RWPE1 (cell line): ENCODE results near the gene MYO7A.

Source experiments
- CTCF ChIA-PET: fragments of 350-600 bp; sonication (Branson Sonifier 250); formaldehyde crosslinking; extraction: SDS; loops from one replicate; lab custom pipeline; 2021; lab: Yijun Ruan, JAX
- POLR2A ChIA-PET: fragments of 400-600 bp; formaldehyde crosslinking; extraction: SDS; loops from one replicate; lab custom pipeline; 2020; ENCODE audit warnings: antibody characterized with exemption; ENCODE audit not compliant: low non-redundant PET; lab: Yijun Ruan, JAX
- DNase-seq: peaks from one replicate; pipeline ENCODE4 v3.0.0; 2012; ENCODE audit warnings: low spot score
- H3K27ac ChIP-seq: fragments of 450-650 bp; 2 replicates; pipeline ENCODE4 v1.5.1; 2017
- TF ChIP-seq, protein P1 (sequence below): fragments of 450-650 bp; conservative IDR thresholded peaks from 2 replicates; pipeline ENCODE4 v1.5.1; 2017; ENCODE audit warnings: low read depth, mild to moderate bottlenecking

Gene MYO7A

GRCh38 chr11:77181226-77181625 lies 53.2 kb downstream of the MYO7A start:
- TF ChIP-seq, protein P1, sequence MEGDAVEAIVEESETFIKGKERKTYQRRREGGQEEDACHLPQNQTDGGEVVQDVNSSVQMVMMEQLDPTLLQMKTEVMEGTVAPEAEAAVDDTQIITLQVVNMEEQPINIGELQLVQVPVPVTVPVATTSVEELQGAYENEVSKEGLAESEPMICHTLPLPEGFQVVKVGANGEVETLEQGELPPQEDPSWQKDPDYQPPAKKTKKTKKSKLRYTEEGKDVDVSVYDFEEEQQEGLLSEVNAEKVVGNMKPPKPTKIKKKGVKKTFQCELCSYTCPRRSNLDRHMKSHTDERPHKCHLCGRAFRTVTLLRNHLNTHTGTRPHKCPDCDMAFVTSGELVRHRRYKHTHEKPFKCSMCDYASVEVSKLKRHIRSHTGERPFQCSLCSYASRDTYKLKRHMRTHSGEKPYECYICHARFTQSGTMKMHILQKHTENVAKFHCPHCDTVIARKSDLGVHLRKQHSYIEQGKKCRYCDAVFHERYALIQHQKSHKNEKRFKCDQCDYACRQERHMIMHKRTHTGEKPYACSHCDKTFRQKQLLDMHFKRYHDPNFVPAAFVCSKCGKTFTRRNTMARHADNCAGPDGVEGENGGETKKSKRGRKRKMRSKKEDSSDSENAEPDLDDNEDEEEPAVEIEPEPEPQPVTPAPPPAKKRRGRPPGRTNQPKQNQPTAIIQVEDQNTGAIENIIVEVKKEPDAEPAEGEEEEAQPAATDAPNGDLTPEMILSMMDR: no peak
- CTCF ChIA-PET: interaction anchor here (0.6 to 1.5 kb wide), 2 partner anchors 54 to 363 kb away, joined by 3 to 5 read pairs; no protein-coding TSS in a partner anchor
- no peak for DNase-seq

GRCh38 chr11:77181799-77182541 lies 53.9 kb downstream of the MYO7A start:
- TF ChIP-seq, protein P1: no peak
- H3K27ac ChIP-seq: no peak overlapping the region
- no peak for DNase-seq
- CTCF ChIA-PET: interaction anchor here (1.5 kb wide), 1 partner anchor 55 kb away, joined by 5 read pairs; no protein-coding TSS in a partner anchor
- POLR2A ChIA-PET: no interaction called here

More at GRCh38 chr11:77181226-77181625, 53.2 kb downstream of the MYO7A start:
- POLR2A ChIA-PET: no interaction called here
- no peak overlapping the region for H3K27ac ChIP-seq

DNA sequence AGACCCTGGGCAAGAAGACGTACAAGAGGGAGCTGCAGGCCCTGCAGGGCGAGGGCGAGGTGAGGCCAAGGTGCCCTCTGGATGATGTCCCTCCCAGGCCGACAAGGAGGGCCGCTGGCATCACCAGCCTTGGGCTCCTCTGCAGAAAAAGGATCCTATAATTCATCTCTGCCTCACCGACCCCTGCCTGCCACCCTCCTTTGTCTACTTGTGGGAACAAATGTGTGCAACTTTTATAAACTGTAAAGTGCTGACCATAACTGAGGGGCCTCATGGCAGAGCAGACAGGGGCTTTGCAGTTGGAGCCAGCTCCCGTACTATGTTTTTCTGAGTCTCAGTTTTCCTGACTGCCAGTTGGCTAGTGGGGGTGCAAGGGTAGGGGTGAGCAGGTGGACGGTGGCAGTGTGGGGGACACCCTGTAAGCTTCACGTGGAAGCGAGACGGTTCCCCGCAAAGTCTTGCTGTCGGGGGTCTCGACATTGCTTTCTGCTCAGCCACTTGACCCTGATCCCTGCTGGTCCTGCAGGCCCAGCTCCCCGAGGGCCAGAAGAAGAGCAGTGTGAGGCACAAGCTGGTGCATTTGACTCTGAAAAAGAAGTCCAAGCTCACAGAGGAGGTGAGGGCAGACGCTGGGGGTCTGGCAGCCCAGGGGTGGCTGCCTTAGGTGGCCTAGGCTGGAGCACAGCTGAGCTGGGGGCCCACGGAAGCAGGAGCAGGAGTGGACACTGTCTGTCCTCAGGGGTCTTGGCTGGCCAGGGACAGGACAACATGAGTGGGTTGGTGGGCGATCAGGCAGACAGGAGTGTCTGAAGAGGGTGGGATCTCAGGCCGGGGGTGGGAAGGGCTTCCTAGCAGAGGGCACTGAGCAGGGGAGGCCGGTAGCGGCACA lies 54.7 kb downstream of the MYO7A start:
- H3K27ac ChIP-seq: no peak overlapping the region
- CTCF ChIA-PET: interaction anchor here (1.5 to 1.7 kb wide), 2 partner anchors 56 kb away, joined by 5 read pairs; no protein-coding TSS in a partner anchor
- DNase-seq: no peak
- TF ChIP-seq, protein P1: no peak
- POLR2A ChIA-PET: no interaction called here

DNA sequence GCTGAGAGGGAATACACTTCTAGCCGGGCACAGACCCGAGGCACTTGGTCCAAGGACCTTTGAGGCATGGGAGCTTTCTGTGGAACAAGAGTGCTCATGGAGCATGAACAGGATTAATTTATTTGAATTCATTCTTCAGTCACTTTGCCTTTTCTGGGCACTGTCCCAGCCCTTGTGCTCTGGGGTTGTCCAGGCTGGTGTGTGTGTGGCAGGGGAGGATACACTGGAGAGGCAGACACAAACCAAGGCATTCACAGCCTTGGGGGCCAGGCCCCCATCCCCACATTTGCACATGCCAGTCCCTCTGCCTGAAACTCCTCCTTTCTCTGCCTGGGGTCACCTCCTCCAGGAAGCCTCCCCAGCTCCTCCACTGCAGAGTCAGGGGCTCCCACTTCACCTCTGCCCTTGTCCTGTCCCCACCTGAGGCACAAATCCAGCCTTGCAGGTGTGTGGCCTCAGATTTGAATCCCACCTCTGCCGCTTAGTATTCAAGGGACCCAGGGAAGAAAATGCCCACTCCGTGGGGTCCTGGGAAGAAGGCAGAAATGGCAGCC lies 55.5 kb downstream of the MYO7A start:
- no peak overlapping the region for H3K27ac ChIP-seq
- TF ChIP-seq, protein P1: no peak
- ChIA-PET CTCF (interaction anchor here (0.6 to 1.7 kb wide), 2 partner anchors 57 to 340 kb away, joined by 3 to 5 read pairs; no protein-coding TSS in a partner anchor), POLR2A (no interaction called here)
- DNase-seq: no peak

DNA sequence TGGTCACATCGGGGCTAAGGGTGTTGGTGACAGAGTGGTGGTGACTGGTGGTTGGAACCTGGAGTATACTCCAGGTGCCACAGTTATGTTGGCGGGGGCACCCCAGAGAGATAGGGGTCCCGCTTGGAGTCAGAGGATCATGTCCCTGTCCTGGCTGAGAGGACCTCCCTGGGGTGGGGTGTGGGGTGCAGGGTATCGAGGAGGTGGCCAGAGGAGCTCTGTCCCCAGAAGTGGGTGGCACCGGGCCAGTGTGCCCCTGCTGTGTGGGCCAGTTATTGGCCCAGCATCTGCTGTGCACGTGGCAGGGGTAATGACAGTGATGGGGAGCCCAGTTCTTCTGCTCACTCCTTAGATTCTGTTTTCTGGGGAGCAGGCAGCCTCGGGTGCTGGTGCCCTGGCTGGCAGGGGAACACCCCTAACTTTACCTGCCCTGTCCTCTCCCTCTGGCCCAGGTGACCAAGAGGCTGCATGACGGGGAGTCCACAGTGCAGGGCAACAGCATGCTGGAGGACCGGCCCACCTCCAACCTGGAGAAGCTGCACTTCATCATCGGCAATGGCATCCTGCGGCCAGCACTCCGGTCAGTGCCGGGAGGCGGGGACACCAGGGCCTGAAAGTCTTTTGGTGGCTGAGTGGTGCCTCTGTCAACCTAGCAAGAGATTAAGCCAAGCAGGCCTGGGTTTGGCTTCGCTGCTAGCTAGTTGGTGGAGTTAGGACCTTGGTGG lies 56.3 kb downstream of the MYO7A start:
- CTCF ChIA-PET: interaction anchor here (0.6 to 1.7 kb wide), 2 partner anchors 58 to 340 kb away, joined by 3 to 5 read pairs; no protein-coding TSS in a partner anchor
- POLR2A ChIA-PET: no interaction called here
- TF ChIP-seq, protein P1: no peak
- DNase-seq: no peak
- no peak overlapping the region for H3K27ac ChIP-seq
